NCI-H1694 (cell line): ENCODE results near the gene COL18A1.

Experiments
- DNase-seq: peaks from one replicate; lab custom pipeline; 2025; lab: John Stamatoyannopoulos, UW

COL18A1 gene

DNA sequence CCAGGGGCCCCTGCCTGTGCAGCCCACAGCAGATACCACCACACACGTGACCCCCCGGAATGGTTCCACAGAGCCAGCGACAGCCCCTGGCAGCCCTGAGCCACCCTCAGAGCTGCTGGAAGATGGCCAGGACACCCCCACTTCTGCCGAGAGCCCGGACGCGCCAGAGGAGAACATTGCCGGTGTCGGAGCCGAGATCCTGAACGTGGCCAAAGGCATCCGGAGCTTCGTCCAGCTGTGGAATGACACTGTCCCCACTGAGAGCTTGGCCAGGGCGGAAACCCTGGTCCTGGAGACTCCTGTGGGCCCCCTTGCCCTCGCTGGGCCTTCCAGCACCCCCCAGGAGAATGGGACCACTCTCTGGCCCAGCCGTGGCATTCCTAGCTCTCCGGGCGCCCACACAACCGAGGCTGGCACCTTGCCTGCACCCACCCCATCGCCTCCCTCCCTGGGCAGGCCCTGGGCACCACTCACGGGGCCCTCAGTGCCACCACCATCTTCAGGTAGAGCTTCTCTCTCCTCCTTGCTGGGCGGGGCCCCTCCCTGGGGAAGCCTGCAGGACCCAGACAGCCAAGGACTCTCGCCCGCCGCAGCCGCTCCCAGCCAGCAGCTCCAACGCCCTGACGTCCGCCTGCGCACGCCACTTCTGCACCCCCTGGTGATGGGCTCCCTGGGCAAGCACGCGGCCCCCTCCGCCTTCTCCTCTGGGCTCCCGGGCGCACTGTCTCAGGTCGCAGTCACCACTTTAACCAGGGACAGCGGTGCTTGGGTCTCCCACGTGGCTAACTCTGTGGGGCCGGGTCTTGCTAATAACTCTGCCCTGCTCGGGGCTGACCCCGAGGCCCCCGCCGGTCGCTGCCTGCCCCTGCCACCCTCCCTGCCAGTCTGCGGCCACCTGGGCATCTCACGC is 51.0 kb downstream of the COL18A1 start:
- no peak for DNase-seq

DNA sequence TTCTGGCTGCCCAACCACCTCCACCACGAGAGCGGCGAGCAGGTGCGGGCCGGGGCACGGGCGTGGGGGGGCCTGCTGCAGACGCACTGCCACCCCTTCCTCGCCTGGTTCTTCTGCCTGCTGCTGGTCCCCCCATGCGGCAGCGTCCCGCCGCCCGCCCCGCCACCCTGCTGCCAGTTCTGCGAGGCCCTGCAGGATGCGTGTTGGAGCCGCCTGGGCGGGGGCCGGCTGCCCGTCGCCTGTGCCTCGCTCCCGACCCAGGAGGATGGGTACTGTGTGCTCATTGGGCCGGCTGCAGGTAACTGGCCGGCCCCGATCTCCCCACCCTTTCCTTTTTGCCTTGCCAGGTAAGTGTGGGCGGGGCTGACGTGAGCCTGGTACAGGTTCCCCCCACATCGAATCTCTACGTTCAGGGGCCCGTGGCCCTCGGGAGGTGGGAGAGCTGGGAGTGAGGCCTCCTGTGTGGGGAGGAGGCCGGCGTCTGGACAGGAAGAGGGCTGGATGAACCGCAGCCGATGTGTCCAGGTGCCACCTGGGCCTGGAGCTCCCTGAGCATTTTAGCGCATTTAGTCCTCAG is 51.7 kb downstream of the COL18A1 start:
- no peak for DNase-seq

DNA sequence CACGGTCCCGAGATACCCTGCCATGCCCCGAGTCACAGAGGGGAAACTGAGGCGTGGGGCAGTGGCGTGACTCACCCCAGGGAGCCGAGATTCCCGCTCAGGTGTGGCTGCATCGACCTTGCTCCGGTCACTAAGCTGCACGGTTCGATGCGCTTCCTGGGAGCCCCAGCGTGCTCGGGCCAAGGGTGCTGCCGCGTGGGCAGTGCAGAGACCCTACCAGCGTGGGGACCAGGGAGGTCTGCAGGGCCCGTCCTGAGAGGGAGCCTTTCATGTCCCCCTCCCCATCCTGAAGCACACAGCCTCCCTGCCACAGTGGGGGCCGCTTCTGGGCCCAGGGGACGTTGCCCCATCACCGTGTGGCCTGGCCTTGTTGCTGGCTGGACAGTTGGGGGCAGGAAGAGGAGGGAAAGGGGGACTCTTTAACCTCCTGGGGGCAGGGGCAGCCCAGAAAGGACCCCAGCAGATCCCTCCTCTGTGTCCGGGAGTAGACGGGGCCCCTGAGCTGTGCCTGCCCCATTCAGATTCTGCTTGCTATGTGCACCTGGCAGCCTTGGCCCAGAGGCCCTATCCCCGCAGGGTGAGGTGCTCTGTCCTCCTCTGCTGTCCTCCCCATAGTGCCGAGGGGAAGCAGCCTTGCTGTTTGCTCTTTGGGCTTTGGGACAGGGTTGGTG is 52.3 kb downstream of the COL18A1 start:
- no peak for DNase-seq

- DNase-seq: no peak
Measured at GRCh38 chr21:45457832-45458172, 52.8 kb downstream of the COL18A1 start.

GRCh38 chr21:45458281-45459170 is 53.6 kb downstream of the COL18A1 start:
- no peak for DNase-seq

- DNase-seq: no peak
Measured at GRCh38 chr21:45459171-45460010, 54.4 kb downstream of the COL18A1 start.

GRCh38 chr21:45460011-45460565 is 55.1 kb downstream of the COL18A1 start:
- no peak for DNase-seq

DNA sequence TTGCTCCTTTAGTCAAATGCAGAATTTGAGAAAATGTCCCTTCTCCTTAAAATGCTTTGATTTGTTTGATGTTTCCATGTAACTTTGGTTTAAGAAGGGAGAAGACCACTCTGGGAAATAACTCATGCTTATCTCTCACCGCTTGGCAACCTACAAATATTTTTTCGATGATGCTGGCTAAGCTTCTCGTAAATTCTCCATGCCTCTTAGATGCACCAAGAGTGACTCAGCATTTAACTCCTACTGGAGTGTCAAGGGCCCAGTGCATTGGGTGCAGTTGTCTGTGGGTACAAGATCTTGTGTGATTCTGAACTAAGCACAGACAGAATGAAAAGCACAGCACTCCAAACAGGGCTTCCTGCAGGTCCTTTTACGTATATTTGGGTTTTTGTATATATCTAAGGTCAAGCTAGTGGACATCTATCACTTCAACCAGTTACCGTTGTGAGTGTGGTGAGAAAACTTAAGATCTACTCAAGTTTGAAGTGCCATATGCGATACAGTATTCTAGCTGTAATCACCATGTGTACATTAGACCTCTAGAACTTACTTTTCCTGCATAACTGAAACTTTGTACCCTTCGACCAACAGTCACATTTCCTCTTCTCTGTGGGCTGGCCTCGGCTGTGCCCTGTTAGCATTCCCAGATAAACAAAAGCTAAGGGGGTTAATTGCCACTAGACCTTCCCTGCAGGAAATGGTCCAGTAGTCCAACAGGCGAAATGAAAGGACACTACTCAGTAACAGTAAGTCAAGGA is 55.8 kb downstream of the COL18A1 start:
- no peak for DNase-seq

GRCh38 chr21:45461369-45461750 is 56.4 kb downstream of the COL18A1 start:
- no peak for DNase-seq

DNA sequence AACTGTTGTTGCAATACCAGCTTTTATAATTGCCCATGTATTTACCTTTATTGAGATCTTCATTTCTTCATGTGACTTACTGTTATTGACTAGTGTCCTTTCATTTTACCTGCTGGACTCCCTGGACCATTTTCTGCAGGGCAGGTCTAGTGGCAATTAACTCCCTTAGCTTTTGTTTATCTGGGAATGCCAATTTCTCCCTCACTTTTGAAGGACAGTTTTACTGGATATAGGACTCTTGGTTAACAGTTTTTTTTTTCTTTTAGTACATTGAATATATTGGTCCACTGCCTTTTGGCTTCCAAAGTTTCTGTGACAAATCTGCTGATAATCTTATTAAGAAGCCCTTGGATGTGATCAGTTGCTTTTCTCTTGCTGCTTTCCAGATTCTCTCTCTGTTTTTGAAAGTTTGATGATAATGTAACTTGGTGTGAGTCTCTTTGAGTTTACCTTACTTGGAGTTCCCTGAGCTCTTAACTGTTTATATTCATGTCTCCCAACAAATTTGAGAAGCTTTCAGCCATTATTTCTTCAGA is 56.9 kb downstream of the COL18A1 start:
- no peak for DNase-seq

DNA sequence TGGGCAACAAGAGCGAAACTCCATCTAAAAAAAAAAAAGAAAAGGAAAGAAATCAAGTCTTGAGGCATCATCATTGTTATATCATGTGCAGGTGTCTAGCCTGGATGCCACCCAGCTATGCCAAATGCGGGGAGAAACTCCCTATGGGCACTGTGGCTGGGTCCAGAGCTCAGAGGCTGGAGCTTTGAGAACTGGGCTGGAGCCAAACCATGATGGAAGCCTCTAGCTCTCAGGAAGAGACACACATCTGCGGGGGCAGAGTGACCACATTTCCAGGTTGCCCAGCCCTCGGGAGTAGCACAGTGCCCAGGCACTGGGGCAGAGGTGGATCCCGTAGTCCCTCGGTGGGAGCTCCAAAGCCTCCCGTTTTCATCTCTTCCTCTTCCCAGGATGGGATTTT is 58.9 kb downstream of the COL18A1 start:
- DNase-seq: no peak

GRCh38 chr21:45464309-45464708 is 59.3 kb downstream of the COL18A1 start:
- DNase-seq: no peak

DNA sequence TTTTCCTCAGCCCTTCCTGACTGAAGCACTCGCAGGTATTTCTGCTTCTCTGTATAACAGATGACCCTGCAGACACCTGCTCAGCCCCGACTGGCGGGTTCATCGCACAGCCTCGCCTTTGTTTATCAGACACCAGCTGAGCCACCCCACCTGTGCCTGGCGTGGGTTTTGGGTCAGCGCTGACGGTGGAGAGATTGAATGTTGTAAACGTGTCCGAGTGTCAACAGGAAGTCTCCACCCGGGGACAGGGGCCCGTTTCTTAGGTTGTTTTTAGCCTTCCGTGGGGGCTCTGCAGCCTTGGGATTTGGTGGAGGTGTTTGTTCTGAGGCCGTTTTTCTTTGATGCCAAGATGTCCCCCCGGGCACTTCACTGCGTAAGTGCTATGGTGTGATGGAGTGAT is 60.1 kb downstream of the COL18A1 start:
- DNase-seq: no peak

- DNase-seq: no peak
Measured at GRCh38 chr21:45465611-45466329, 60.8 kb downstream of the COL18A1 start.

GRCh38 chr21:45466330-45467220 is 61.6 kb downstream of the COL18A1 start:
- DNase-seq: no peak

GRCh38 chr21:45467221-45467779 is 62.3 kb downstream of the COL18A1 start:
- DNase-seq: no peak

GRCh38 chr21:45468051-45468970 is 63.3 kb downstream of the COL18A1 start:
- no peak for DNase-seq
